Endothelial cell of umbilical vein (primary cell): ENCODE data around the gene SCAF11. TPM values are rescaled to one million over a fixed set of nuclear protein-coding genes. Genes with fewer than 3 reads are reported as not detected.

ENCODE experiments used
- BruUV-seq: library from RNA; stranded (reverse); fragments of 400-500 nt; replicated peaks from 2 replicates; lab custom pipeline; 2021; lab: Mats Ljungman, UMichigan
- CTCF ChIA-PET: fragments of 300-600, 350-600 bp; sonication (Branson Sonifier 250); formaldehyde crosslinking; loops from one replicate; lab custom pipeline; 2021; ENCODE audit warnings: antibody characterized with exemption, inconsistent platforms; lab: Charles Lee
- POLR2A ChIA-PET: fragments of 300-600, 350-600 bp; sonication (Branson Sonifier 250); formaldehyde crosslinking; loops from one replicate; lab custom pipeline; 2021; ENCODE audit warnings: antibody characterized with exemption, inconsistent platforms; lab: Charles Lee
- DNase-seq: peaks from one replicate; pipeline ENCODE4 v3.0.0-alpha.2; 2011; ENCODE audit warnings: low read depth, low spot score
- FAIRE-seq: peaks from 2 replicates; lab custom pipeline; 2011; peaks lifted over from hg19 to GRCh38; lab: Jason Lieb, UNC
- H2AFZ ChIP-seq: 2 replicates; pipeline ENCODE4 v1.6.0; 2012; ENCODE audit warnings: low read depth, low read length, control low read depth, inconsistent platforms
- H3K27ac ChIP-seq: 2 replicates; pipeline ENCODE4 v1.5.1; 2011; ENCODE audit warnings: low read depth, mild to moderate bottlenecking, control low read depth, low read length, moderate library complexity; ENCODE audit not compliant: insufficient read depth
- H3K27me3 ChIP-seq, 2 experiments: 2 replicates each; pipeline versions ENCODE4 v1.6.0 to v1.6.1; 2011; ENCODE audit warnings: low read length in 2 of 2, mixed read lengths in 1 of 2; ENCODE audit not compliant: control insufficient read depth in 2 of 2, insufficient read depth in 2 of 2
- H3K36me3 ChIP-seq, 2 experiments: 2 replicates in 1 of 2; 3 replicates in 1 of 2; pipeline ENCODE4 v1.5.1; 2011; ENCODE audit warnings: low read length in 2 of 2, mild to moderate bottlenecking in 1 of 2, moderate library complexity in 1 of 2; ENCODE audit not compliant: control insufficient read depth in 2 of 2, insufficient read depth in 2 of 2; ENCODE audit errors: extremely low read depth in 1 of 2
- H3K4me1 ChIP-seq: 3 replicates; pipeline ENCODE4 v1.5.1; 2011; ENCODE audit warnings: mild to moderate bottlenecking, low read length; ENCODE audit not compliant: control insufficient read depth, insufficient read depth; ENCODE audit errors: extremely low read depth
- H3K4me2 ChIP-seq: 2 replicates; pipeline ENCODE4 v1.6.1; 2011; ENCODE audit warnings: low read length, control low read depth, mixed read lengths; ENCODE audit not compliant: insufficient read depth
- H3K4me3 ChIP-seq, 3 experiments: fragments of 200-600 bp in 1 of 3; sonication (generic), shearing (Covaris generic) in 1 of 3; replicated peaks in 1 of 3; 2 replicates each; pipeline ENCODE4 v1.5.1; 2011 to 2016; ENCODE audit warnings: control low read depth in 3 of 3, low read length in 3 of 3, mild to moderate bottlenecking in 2 of 3, inconsistent platforms in 1 of 3, low read depth in 1 of 3, moderate library complexity in 1 of 3; ENCODE audit not compliant: insufficient read depth in 1 of 3
- H3K79me2 ChIP-seq: 2 replicates; pipeline ENCODE4 v1.6.0; 2012; ENCODE audit warnings: low read length, inconsistent platforms; ENCODE audit not compliant: control insufficient read depth, insufficient read depth
- H3K9ac ChIP-seq: replicated peaks from 2 replicates; pipeline ENCODE3; 2011; ENCODE audit warnings: low read length, control low read depth; ENCODE audit not compliant: insufficient read depth; ENCODE audit errors: extremely low read depth
- H3K9me1 ChIP-seq: replicated peaks from 3 replicates; pipeline ENCODE4 v1.6.0; 2011; ENCODE audit warnings: mild to moderate bottlenecking, low read length; ENCODE audit not compliant: control insufficient read depth, insufficient read depth; ENCODE audit errors: extremely low read depth
- H3K9me3 ChIP-seq: replicated peaks from 2 replicates; pipeline ENCODE4 v1.5.1; 2012; ENCODE audit warnings: low read length, inconsistent platforms; ENCODE audit not compliant: control insufficient read depth, insufficient read depth
- H4K20me1 ChIP-seq: replicated peaks from 2 replicates; pipeline ENCODE3; 2011; ENCODE audit warnings: mild to moderate bottlenecking, low read length; ENCODE audit not compliant: control insufficient read depth, insufficient read depth; ENCODE audit errors: extremely low read depth
- CTCF ChIP-seq, 2 donors: IDR thresholded peaks; 1 replicate in 1 of 2; 2 replicates in 1 of 2; pipeline ENCODE4 v1.5.1; 2011; ENCODE audit warnings: low read length in 2 of 2, mild to moderate bottlenecking in 2 of 2, moderate library complexity in 2 of 2, control low read depth in 1 of 2, inconsistent platforms in 1 of 2, low read depth in 1 of 2; ENCODE audit not compliant: insufficient read depth in 1 of 2; ENCODE audit errors: extremely low read depth in 1 of 2
- EZH2 ChIP-seq: IDR thresholded peaks from 2 replicates; pipeline ENCODE4 v1.6.1; 2012; ENCODE audit warnings: borderline replicate concordance, low read depth, mild to moderate bottlenecking, moderate library complexity, low read length, inconsistent platforms; ENCODE audit not compliant: severe bottlenecking
- FOS ChIP-seq: IDR thresholded peaks from 2 replicates; pipeline ENCODE4 v1.6.1; 2011; ENCODE audit warnings: mild to moderate bottlenecking, low read length, moderate library complexity, borderline replicate concordance; ENCODE audit not compliant: insufficient read depth
- GATA2 ChIP-seq: IDR thresholded peaks from 2 replicates; pipeline ENCODE4 v1.7.0; 2011; ENCODE audit warnings: low read depth, mild to moderate bottlenecking, moderate library complexity, mixed read lengths, low read length; ENCODE audit not compliant: insufficient read length, insufficient read depth
- JUN ChIP-seq: IDR thresholded peaks from 2 replicates; pipeline ENCODE4 v1.6.1; 2011; ENCODE audit warnings: borderline replicate concordance, low read depth; ENCODE audit not compliant: insufficient read length, insufficient read depth
- MAX ChIP-seq: IDR thresholded peaks from 2 replicates; pipeline ENCODE4 v1.6.1; 2011; ENCODE audit not compliant: insufficient read depth, insufficient read length
- MYC ChIP-seq: IDR thresholded peaks from one replicate; pipeline ENCODE4 v1.6.1; 2011; ENCODE audit warnings: mild to moderate bottlenecking, low read depth, low read length
- POLR2A ChIP-seq: IDR thresholded peaks from 2 replicates; pipeline ENCODE4 v1.6.1; 2012; ENCODE audit warnings: low read depth, mild to moderate bottlenecking, control low read depth, low read length
- POLR2AphosphoS5 ChIP-seq: IDR thresholded peaks from 2 replicates; pipeline ENCODE4 v1.6.1; 2012; ENCODE audit warnings: low read depth, mild to moderate bottlenecking, control low read depth, low read length, moderate library complexity; ENCODE audit not compliant: insufficient read depth
- dilution Hi-C: fragments of 300-500 bp; cut with MboI; formaldehyde crosslinking; loops from one replicate; pipeline ENCODE4 v1.15.0; 2019; ENCODE audit warnings: low sequenced_read_pairs; ENCODE audit not compliant: extremely low pct_ligation_motif_present
- intact Hi-C: fragments of 100-400 bp; cut with micrococcal nuclease; formaldehyde crosslinking; loops from one replicate; pipeline ENCODE4 v1.10.0; 2022
- polyA plus RNA-seq, 4 experiments: library from polyadenylated mRNA; depleted of rRNA in 3 of 4; stranded (reverse) in 3 of 4; unstranded in 1 of 4; fragments of >200 nt; gene quantifications; 2 replicates each; pipeline versions ENCODE4 v1.2.1 to v1.2.3, GENCODE V29; 2011 to 2012; ENCODE audit warnings: missing spikeins in 1 of 4
- total RNA-seq: library from RNA; stranded (reverse); gene quantifications from 2 replicates; pipeline ENCODE4 v1.2.3, GENCODE V29; 2021

SCAF11 gene
- total and polyA plus RNA-seq, 2 donors (not counting 3 experiments of a cell fraction or from before 2014, with no cell fraction given), result 20.9 to 109 TPM

DNA sequence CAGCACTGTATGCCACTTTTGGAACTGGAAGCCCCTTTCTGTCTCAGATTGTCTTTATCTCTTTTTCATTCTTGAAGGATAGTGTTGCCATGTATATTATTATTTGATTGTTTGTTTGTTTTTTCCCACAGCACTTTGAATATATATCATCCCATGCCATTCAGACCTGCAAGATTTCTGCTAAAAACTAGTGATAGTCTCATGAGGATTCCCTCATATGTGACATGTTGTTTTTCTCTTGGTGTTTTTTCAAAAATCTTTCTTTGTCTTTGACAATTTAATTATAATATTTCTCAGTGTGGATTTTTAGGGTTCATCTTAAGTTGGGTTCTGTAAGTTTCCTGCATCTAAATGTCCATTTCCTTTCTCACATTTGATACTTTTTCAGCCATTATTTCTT, 36.8 kb upstream of the SCAF11 start:
- FAIRE-seq, result no peak
- CTCF ChIA-PET, result no interaction called here
- no peaks in the 10 kb centered on the region for H3K36me3 ChIP-seq
- H3K27ac ChIP-seq, result no peak overlapping the region
- no peak for TF ChIP-seq JUN
- no peak for TF ChIP-seq POLR2A
- TF ChIP-seq GATA2, result no peak
- TF ChIP-seq POLR2AphosphoS5, result no peak
- no peak for TF ChIP-seq MAX
- dilution Hi-C loops, result no loop called here
- intact Hi-C loops, result no loop called here
- H3K79me2 ChIP-seq, result no peaks in the 10 kb centered on the region
- H3K4me1 ChIP-seq, result no peaks in the 10 kb centered on the region
- H3K4me3 ChIP-seq, result no peak overlapping the region
- POLR2A ChIA-PET, result no interaction called here
- no peak overlapping the region for H3K4me2 ChIP-seq
- H4K20me1 ChIP-seq, result no peaks in the 10 kb centered on the region
- no TSS peak for BruUV-seq
- H3K9me1 ChIP-seq, result no peaks in the 10 kb centered on the region
- peaks cover 6 to 12% of the 10 kb centered on the region in 2 experiments for H3K27me3 ChIP-seq
- H3K9me3 ChIP-seq, result peaks cover 3% of the 10 kb centered on the region
- no peak overlapping the region for H2AFZ ChIP-seq
- no peak overlapping the region for H3K9ac ChIP-seq
- no peak for DNase-seq

- Histone ChIP-seq H3K4me1 (no peaks in the 10 kb centered on the region), H3K27me3 (peaks cover 6 to 7% of the 10 kb centered on the region in 2 experiments), H3K4me2 (no peak overlapping the region), H3K4me3 (no peak overlapping the region), H3K9ac (no peak overlapping the region), H2AFZ (no peak overlapping the region), H4K20me1 (no peaks in the 10 kb centered on the region), H3K9me3 (peaks cover 3% of the 10 kb centered on the region), H3K27ac (no peak overlapping the region), H3K9me1 (no peaks in the 10 kb centered on the region), H3K79me2 (no peaks in the 10 kb centered on the region), H3K36me3 (no peaks in the 10 kb centered on the region)
- DNase-seq (no peak), FAIRE-seq (no peak)
- intact Hi-C loops, result no loop called here
- POLR2A ChIA-PET, result no interaction called here
- TF ChIP-seq POLR2A (no peak), GATA2 (no peak), FOS (no peak), MYC (no peak), POLR2AphosphoS5 (no peak), CTCF (IDR thresholded peaks at IDR 0.05; ENCODE audit: extremely low read depth in 1 of 2, insufficient read depth in 1 of 2, low read depth in 1 of 2, low read length in 2 of 2) (no peak), MAX (no peak), JUN (no peak), EZH2 (no peak)
- dilution Hi-C loops, result no loop called here
- CTCF ChIA-PET, result no interaction called here
- BruUV-seq, result no TSS peak
These were observed 33.7 kb upstream of the SCAF11 start for GRCh38 chr12:46024099-46024498.
